SIG-M5 treated with dmso at 0.1 percent for 504 hours (cell line): ENCODE results near the gene KIRREL3.

Experiments
- DNase-seq: peaks from one replicate; lab custom pipeline; 2025; ENCODE audit not compliant: unreplicated experiment; lab: John Stamatoyannopoulos, UW

Gene KIRREL3

DNA sequence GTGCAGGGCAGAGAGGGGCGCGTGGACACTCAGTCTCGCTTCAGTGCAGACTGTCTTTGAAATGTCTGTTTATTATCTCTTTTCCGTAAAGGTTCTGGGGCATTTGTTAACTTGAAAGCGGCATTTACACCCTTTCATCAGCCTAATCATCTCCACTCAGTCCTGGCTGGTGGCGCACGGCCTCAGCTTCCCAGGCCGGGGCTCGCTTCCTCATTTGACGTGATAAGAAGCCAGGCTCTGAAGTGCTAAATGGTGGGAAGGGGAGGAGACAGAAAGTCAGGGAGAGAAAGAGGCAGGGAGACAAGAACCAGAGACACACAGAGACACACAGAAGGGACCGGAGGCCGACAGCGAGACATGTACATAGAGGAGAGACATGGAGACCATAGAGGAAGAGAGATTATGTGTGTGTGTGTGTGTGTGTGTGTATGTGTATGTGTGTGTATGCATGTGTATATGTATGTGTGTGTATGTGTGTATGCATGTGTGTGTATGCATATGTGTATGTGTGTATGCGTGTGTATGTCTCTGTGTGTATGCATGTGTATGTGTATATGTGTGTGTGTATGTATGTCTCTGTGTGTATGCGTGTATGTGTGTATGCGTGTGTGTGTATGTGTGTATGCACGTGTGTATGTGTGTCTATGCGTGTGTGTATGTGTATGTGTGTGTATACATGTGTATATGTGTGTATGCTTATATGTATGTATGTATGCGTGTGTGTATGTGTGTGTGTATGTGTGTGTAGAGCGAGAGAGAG lies 543.6 kb downstream of the KIRREL3 start:
- peak; percentile 4 for DNase-seq

DNA sequence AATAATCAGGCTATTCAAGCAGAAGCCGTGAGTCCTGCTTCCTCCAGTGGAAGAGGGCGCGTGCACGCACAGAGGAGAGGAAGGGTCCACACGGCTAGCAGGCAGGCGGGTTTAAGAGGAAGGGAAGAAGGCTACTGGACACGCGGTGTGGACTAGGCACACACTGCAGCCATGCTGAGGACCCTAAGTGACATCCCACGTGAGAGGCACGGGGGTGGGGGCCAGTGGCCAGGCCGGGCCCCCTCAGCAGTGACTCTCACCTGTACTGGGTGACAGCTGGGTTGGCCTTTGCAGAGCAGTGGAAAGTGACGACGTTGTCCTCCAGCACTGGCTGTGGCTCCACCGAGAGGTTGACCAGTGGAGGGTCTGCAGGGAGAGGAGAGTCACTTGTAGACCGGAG lies 544.5 kb downstream of the KIRREL3 start:
- DNase-seq, result no peak

DNA sequence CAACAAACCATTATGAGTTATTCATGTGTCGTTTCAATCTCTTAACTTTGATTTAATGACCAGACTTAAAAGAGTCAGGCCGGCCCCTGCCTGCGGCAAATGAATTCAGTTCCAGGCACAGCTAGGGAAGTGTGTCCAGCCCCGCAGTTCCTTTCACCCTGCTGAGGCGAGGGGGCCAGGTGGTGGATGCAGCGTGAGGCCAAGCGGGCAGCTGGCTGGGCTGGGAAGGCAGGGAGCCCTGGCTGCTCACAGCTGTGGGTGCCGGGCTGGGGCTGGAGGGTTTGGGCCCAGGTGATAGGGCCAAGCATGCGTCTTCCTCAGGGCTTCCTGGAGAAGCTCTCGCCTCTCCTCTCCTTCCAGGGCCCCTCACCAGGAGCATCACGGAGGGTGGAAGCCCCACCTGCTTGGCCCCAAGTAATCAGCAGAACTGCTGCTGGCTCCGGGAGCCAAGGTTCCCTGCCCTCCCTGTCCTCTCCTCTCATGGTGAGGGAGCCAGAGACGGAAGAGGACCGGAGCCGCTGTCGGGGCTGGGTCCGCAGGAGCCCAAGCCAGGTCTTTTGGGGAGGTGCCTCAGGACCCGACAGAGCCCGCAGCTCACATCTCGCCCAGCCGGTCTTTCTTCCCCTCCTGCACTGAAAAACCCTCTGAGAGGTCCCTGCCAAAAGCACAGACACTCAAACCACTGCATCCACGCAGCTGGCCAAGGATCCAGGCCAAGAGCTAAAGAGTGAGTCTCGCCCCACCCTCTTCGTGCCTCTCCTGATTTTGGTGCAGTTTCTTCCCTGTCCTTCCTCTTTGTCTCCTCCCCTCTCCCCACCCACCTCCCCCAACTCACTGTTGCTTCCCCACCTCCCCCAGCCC lies 548.1 kb downstream of the KIRREL3 start:
- DNase-seq, result no peak

DNA sequence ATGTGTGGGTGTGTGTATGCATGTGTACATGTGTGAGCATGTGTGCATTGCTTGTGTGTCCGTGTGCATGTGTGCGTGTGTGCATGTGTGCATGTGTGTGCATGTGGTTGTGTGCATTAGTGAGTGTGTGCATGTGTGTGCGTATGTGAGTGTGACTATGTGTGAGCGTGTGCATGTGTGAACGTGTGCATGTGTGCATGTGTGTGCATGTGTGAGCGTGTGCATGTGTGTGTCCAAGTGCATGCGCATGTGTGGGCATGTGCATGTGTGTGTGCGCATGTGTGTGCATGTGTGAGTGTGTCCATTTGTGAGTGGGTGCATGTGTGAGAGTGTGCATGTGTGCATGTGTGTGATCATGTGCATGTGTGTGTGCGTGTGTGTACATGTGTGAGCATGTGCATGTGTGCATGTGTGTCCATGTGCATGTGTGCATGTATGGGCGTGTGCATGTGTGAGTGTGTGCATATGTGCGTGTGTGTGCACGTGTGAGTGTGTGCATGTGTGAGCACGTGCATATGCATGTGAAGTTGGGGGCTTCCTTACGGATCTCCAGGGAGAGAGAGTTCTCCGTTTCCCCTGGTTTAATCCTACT lies 549.3 kb downstream of the KIRREL3 start:
- no peak for DNase-seq

DNA sequence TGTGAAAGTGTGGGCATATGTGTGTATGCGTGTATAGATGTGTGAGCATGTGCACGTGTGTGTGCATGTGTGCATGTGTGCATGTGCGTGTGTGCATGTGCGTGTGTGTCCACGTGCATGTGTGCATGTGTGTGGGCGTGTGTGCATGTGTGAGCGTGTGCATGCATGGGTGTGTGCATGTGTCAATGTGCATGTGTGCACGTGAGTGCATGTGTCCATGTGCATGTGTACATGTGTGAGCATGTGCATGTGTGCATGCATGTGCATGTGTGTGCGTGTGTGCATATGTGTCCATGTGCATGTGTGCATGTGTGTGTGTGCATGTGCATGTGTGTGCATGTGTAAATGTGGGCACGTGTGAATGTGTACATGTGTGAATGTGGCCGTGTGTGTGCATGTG lies 549.8 kb downstream of the KIRREL3 start:
- no peak for DNase-seq

DNA sequence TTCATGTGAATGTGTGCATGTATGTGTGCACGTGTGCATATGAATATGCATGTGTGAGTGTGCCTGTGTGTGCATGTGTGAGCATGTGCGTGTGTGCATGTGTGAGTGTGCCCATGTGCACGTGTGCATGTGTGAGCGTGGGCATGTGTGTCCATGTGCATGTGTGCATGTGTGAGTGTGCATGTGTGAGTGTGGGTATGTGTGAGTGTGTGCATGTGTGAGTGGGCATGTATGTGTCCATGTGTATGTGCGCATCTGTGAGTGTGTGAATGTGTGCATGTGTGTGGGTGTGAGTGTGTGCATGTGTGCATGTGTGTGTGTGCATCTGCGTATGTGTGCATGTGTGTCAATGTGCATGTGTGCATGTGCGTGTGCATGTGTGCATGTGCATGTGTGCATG lies 550.4 kb downstream of the KIRREL3 start:
- DNase-seq, result no peak

DNA sequence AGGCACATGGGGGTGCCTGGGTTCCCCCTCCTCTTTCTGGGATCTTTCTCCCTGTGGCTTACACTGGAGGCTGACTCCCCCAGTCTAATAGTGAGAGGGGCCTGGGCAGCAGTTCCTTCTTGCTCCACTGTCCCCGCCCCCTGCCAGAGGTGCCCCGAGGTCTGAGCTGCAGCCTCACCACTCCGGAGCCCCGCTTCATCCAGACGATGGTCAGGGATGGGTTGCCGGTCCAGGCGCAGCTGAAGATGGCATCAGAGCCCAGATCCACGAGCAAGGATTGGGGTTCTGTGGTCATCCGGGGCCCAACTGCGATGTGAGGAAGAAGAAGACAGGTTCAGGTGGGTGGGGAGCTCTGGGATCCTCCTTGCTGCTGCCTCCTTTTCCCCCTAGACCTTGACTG lies 554.0 kb downstream of the KIRREL3 start:
- no peak for DNase-seq

DNA sequence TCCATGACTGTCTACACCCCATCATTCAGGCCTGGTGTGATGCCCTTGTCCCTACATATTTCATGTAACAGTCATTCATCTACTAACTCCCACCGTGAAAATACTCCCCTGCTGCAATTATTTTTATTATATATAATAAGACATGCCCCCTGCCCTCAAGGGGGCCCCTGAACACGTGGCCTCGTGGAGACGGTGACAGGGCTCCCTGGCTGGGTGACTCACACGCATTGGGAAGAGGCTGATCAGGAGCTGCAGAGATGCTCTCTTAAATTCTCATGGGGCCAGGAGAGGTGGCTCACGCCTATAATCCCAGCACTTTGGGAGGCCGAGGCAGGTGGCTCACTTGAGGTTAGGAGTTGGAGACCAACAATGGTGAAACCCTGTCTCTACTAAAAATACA lies 556.5 kb downstream of the KIRREL3 start:
- no peak for DNase-seq

DNA sequence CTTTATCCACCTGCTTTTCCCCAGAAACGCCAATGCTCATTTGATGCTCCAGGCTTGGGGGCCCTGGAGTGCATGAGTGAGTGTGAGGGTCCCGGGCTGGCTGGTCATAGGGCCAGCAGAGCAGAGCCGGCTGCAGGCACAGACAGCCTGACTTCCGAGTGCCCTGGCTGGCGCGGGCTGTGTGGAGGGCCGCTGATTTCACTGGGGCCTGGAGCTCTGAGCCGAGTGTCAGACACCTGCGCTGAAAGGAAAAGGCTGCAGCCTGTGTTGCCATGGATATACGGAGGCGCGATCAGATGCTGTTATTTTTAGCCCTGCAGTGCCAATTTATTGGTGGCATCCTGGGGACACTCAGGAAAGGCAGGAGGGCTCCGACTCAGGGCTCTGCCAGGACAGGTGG lies 557.5 kb downstream of the KIRREL3 start:
- no peak for DNase-seq

DNA sequence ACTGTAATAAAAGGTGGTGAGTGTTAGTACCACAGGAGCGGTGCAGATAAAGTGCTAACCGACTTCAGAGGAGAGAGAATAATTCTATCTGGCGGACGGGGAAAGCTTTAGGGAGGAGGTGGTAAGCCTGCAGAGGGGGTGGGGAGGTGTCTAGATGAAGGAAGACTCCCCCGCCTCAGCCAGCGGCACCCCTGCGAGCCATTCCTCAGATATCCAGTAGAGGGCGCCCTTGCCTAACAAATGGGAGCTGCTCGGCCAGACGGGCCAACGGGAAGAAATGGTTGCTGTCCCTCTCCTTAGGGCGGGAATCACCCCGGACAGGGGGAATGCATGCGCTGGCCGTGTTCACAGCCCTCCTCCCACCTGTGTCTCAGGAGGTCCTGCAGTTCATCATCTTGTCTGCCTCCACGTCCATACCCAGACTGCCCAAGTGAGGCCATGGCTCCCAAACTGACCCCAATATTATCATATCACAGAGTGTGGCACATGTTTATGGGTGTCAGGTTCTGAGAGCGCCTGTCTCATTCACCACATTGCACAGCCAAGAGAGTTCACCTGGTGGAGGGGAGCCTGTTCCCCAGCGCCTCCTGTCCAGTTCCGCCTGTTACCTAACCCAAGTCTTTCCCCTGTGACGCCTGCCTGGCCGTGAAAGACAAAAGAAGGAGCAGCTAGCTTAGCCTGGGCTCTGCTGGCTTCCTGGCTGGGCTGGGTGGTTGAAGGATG lies 559.6 kb downstream of the KIRREL3 start:
- peak; percentile 60 for DNase-seq

DNA sequence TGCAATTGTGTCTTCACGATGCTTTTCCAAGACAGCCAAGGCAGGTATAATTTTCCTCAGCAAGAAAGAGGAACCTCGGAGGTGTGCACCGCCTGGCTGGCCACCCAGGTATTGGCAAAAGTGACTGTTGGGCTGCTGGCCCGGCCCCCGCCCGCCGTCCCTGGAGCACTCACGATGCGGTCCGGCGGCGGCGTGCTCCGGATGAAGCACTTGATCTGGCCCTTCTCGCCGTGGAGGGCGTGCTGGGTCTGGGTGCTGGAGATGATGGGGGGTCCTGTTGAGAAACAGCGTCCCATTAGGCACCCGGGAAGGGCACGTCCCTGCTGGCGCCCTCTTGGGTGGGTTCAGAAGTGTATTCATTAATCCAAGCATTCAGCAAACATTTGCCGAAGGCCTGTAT lies 560.3 kb downstream of the KIRREL3 start:
- no peak for DNase-seq

DNA sequence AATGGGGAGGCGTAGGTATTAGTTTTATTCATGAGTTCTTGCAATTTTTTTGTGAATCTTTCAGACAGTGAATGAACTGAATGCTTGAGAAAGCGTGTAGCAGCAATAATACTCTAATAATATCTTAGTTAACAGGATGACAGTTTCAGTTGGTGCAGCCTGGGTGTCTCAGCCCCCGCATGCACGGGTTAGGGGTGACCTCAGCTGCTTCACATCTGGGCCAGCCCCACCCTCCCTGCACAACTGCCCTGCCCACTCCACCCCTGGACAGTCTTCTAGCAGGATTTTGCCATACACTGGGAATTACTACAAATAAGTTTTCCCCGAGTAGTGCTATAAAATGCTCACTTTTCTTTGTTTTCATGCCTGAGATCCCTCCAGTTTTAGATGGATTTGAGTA lies 561.9 kb downstream of the KIRREL3 start:
- no peak for DNase-seq

DNA sequence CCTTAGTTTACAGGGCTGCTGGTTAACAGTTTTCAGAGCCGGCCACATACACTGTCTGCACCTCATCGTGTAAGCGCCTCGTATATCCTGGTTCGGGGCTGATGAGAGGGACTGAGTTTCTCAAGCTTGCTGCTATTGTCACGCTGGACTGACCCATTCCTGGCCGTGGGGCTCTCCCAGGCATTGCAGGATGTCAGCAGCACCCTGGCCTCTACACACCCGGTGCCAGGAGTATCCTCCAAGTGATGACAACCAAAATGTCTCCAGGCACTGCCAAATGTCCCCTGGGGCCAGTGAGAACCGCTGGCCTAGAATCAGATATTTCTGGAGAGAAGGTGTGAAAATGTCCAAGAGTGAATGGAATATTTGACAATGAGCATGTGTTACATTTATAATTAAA lies 562.3 kb downstream of the KIRREL3 start:
- DNase-seq, result no peak

DNA sequence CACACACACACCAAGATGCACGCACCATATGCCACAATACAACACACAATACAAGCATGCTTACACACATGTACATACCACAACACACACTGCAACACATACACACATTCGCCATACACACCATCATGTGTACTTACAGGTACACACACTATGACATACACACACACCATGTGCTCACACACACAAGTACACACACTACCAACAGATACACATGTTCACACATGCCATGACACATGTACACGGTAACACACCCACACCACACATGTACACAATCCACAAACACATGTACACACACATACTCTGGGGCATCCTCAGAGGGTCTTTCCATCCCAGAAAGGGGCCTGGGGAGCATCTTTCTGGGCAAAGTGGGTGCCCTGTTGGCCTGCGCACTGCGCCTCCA lies 562.8 kb downstream of the KIRREL3 start:
- no peak for DNase-seq

DNA sequence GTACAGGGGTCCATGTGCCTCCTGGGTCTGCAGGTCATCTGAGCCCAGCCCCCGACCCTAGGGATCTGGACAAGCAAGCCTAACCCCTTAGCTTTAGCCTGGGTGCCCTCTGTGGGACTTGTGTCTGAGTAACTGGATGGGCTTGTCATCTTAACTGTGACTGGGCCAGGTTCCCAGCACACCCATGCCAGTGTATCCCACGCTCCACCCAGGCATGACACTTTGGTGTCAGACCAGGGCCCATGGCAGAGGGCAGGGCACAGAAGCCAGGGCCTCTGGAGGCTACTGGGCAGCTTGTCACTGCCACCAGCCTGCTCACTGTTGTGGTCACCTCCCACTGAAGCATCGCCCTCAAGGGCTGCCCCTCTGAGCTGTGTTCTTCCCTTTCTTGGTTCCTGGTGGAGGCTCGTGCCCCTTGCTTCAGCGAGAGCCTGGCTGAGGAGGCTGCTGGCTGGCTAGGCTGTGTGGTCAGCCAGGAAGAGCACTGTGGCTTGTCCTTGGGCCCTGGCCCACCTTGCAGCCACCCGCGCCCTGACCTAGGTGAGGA lies 564.3 kb downstream of the KIRREL3 start:
- no peak for DNase-seq

DNA sequence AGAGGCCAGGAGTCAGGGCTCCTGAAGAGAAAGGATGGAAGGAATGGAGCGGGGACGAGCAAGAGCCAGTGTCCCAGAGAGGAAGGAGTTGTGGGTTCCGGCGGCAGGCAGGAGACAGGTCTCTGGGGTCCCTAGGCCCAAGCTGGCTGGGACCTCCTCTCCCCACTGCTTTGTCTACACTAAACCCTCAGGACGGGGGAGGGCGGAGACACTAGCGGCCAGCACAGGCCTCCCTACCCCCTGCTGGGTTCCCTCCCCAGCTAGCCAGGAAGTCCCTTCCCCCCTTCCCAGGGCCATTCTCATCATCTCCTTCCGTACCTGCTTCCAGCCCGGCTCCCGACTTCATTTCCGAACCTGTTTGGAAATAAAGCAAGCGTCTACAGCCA lies 565.6 kb downstream of the KIRREL3 start:
- no peak for DNase-seq

DNA sequence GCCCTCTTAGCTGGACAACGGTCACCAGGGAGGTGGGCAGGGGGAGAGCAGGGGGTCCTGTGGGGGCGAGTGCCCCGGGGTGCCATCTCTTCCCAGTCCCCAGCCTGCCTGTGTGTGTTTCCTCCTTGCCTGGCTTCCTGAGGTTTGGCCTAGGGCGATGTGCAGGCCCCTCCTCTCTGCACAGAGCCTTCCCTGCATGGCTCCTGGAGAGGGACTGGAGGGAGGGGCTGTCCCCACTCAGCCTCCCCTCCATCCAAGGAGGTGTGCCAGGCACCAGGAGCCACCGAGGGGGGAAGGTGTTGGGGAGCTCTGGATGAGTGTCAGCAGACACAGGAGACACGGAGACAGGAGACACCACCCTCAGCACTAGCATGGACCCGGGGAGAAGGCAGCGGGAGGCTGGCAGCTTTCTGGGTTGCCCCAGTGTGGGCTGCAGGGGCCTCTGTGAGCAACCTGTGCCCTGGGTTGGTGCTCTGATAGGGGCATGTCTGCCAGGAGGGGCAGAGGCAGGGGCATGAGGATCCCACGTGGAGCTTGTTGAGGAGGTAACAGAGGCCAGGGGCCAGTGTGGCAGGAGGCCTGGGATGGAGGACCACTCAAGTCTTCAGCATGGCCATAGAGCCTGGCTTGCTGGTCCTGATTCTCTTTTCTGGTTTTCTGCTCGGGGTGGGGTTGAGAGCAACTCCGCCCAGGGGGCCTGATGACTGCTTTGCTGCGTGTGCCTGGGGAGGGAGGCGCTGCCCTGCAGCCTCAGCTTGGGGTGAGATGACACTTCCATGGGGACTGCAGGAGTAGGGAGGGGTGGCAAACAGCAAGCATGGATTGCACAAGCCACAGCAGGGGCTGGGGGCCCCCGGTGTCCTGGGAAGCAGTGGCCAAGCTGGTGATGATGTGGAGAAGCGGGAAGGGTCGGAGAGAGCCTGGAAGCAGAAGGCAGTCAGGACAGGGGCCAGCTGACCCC lies 566.3 kb downstream of the KIRREL3 start:
- DNase-seq, result no peak

DNA sequence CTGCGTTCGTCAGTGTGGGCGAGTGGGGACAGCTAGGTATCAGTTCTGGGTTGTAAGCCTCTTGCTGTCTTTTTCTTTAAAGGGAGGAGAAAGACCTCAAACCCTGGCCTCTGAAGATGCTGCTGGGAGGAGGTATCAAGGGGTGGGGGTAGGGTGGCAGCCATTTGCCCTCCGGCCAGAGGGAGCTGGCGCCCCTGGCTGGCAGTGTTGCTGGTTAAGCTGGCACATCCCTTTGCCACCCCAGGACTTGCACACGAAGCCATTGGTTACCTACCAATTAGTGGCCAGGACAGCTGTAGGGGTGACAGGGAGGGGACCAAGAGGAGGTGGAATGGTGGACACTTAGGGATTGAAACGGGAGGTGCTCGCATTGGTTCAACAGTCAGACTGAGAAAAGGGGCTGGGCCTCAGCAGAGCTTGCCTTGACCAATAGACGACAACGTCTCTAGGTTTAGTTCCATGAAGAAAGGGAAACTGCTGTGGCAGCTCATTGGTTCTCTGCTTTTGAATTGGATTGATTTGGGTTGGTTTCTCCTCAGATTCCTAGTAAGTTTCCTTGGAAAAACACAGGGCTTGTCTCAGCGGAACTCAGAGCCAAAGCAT lies 567.2 kb downstream of the KIRREL3 start:
- DNase-seq, result no peak

DNA sequence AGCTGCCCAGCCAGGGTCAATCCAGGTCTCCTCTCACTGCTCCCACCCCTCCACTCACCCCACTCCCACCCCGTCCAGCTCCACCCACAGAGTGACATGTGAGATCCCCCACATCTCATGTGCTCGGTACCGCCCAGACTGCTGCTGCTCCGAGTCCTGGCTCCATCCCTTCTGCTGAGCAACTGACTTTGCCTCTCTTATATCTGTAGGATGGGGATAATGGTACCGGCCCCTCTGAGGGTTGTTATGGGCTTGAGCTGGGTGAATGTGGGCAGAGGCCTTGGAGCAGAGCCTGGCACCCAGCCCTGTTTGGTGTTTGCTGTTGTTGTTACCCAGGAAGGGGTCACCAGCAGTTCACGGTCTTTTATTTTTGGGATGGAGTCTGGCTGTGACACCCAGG lies 568.0 kb downstream of the KIRREL3 start:
- DNase-seq, result no peak

DNA sequence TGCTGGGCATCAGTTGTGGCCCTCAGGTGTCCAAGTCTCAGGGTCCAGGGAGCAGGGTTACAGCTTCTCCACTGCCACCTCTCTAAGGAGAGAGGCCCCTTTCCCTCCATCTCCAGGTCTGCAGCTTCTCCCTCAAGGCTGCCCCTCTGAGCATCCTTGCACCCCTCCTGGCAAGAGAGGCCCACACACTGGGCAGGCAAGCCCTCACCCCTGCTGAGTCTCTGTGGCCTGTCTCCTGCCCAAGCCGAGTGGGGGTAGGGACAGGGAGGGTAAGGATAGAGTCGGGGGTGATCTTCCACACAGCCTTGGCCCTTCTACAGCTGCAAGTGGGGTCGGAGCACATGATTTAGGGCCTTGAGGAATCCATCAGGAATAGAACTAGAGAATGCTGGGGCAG lies 568.5 kb downstream of the KIRREL3 start:
- no peak for DNase-seq
